GM19468 (cell line): ENCODE data around the gene H6PD.

Source experiments
- ATAC-seq: cut with Tn5 transposase; IDR thresholded peaks from one replicate; pipeline ENCODE4 v1.9.1; 2021; ENCODE audit warnings: mild to moderate bottlenecking, moderate library complexity, moderate number of reproducible peaks; ENCODE audit not compliant: unreplicated experiment; ENCODE audit errors: extremely low read depth

The H6PD gene

GRCh38 chr1:9271861-9272595 is 37.5 kb downstream of the H6PD start:
- no peak for ATAC-seq

- ATAC-seq = no peak
These were observed 38.6 kb downstream of the H6PD start for GRCh38 chr1:9273177-9273576.

GRCh38 chr1:9275161-9275560 is 40.6 kb downstream of the H6PD start:
- ATAC-seq = no peak

GRCh38 chr1:9275567-9276034 is 41.0 kb downstream of the H6PD start:
- ATAC-seq = peak; percentile 53

- ATAC-seq = no peak
These were observed 43.5 kb downstream of the H6PD start for GRCh38 chr1:9278116-9278515.

GRCh38 chr1:9278585-9279153 is 44.1 kb downstream of the H6PD start:
- no peak for ATAC-seq

- no peak for ATAC-seq
These were observed 44.7 kb downstream of the H6PD start for GRCh38 chr1:9279172-9279840.

GRCh38 chr1:9280015-9280860 is 45.7 kb downstream of the H6PD start:
- ATAC-seq = no peak

- no peak for ATAC-seq
These were observed 46.7 kb downstream of the H6PD start for GRCh38 chr1:9281071-9281827.

GRCh38 chr1:9281908-9282695 is 47.5 kb downstream of the H6PD start:
- ATAC-seq = no peak

GRCh38 chr1:9282696-9282955 is 48.1 kb downstream of the H6PD start:
- no peak for ATAC-seq

GRCh38 chr1:9284061-9284460 is 49.5 kb downstream of the H6PD start:
- no peak for ATAC-seq

- ATAC-seq = no peak
These were observed 52.0 kb downstream of the H6PD start for GRCh38 chr1:9286556-9286955.

GRCh38 chr1:9289090-9289534 is 54.5 kb downstream of the H6PD start:
- no peak for ATAC-seq

- no peak for ATAC-seq
These were observed 55.3 kb downstream of the H6PD start for GRCh38 chr1:9289711-9290485.

GRCh38 chr1:9291914-9292360 is 57.4 kb downstream of the H6PD start:
- ATAC-seq = no peak

- ATAC-seq = no peak
These were observed 58.0 kb downstream of the H6PD start, which contains the start of gene SPSB1 for GRCh38 chr1:9292361-9293240. TSS of gene SPSB1 (plus strand) at chr1:9292894. CDS start at chr1:9355892, 62,998 bp downstream.

- ATAC-seq = no peak
These were observed 58.6 kb downstream of the H6PD start for GRCh38 chr1:9293241-9293532.
